Activated CD8-positive, alpha-beta memory T cell treated with anti-CD3 and anti-CD28 coated beads for 4 hours (primary cell): ENCODE measurements around the gene SPATA1.
"Not testable (repeated sequence)": the region's sequence is repeated elsewhere in the genome, so short reads cannot be mapped to it uniquely, and the experiment has no call there.

Experiments used
- DNase-seq, 2 donors: peaks; one replicate each; pipeline ENCODE4 v3.0.0-alpha.2; 2020; ENCODE audit warnings: low read depth in 2 of 2

SPATA1 gene

GRCh38 chr1:84594959-84595358 lies 88.8 kb downstream of the SPATA1 start:
- not testable (repeated sequence) for DNase-seq

- no peak for DNase-seq
Observed at GRCh38 chr1:84597011-84597410, 90.8 kb downstream of the SPATA1 start.

- DNase-seq = no peak
Observed at GRCh38 chr1:84598418-84598817, 92.2 kb downstream of the SPATA1 start.

GRCh38 chr1:84598846-84599741 lies 92.9 kb downstream of the SPATA1 start:
- DNase-seq = no peak

- no peak for DNase-seq
Observed at GRCh38 chr1:84600796-84601195, 94.6 kb downstream of the SPATA1 start.

- no peak for DNase-seq
Observed at GRCh38 chr1:84603223-84603622, 97.0 kb downstream of the SPATA1 start.

GRCh38 chr1:84603941-84604830 lies 98.0 kb downstream of the SPATA1 start:
- DNase-seq = no peak

GRCh38 chr1:84605157-84605556 lies 99.0 kb downstream of the SPATA1 start:
- no peak for DNase-seq

GRCh38 chr1:84606977-84607376 lies 100.8 kb downstream of the SPATA1 start:
- no peak for DNase-seq

- DNase-seq = no peak
Observed at GRCh38 chr1:84611091-84611490, 104.9 kb downstream of the SPATA1 start.

GRCh38 chr1:84611796-84612195 lies 105.6 kb downstream of the SPATA1 start:
- no peak for DNase-seq

- DNase-seq = no peak
Observed at GRCh38 chr1:84613026-84613425, 106.8 kb downstream of the SPATA1 start.

GRCh38 chr1:84613887-84614286 lies 107.7 kb downstream of the SPATA1 start:
- DNase-seq = no peak

- no peak for DNase-seq
Observed at GRCh38 chr1:84615790-84616189, 109.6 kb downstream of the SPATA1 start.
